Psoas muscle (tissue), 8 donors: ENCODE data around the gene LOXHD1. TPM values are rescaled to one million over a fixed set of nuclear protein-coding genes. Genes with fewer than 3 reads are reported as not detected.

Experiments
- ATAC-seq, 4 donors: fragments of 200-7000 bp; cut with Tn5 transposase; one replicate each; pipeline ENCODE4 v1.9.1; 2020; ENCODE audit warnings: moderate library complexity in 3 of 4, mild to moderate bottlenecking in 2 of 4
- DNase-seq, 2 donors: peaks; one replicate each; pipeline ENCODE4 v3.0.0-alpha.2; 2020
- H3K27ac ChIP-seq: fragments of 200-600 bp; one replicate; pipeline ENCODE4 v1.8.0; 2022
- H3K27me3 ChIP-seq, 3 donors: fragments of 200-600 bp in 1 of 3; one replicate each; pipeline versions ENCODE4 v1.6.1 to v1.8.0; 2013 to 2022; ENCODE audit warnings: low read length in 2 of 3, mild to moderate bottlenecking in 2 of 3, moderate library complexity in 1 of 3; ENCODE audit not compliant: insufficient read depth in 3 of 3
- H3K36me3 ChIP-seq, 2 donors: fragments of 200-600 bp in 1 of 2; one replicate each; pipeline versions ENCODE4 v1.6.1 to v1.8.0; 2013 to 2022; ENCODE audit warnings: low read depth in 1 of 2, mild to moderate bottlenecking in 1 of 2, moderate library complexity in 1 of 2; ENCODE audit not compliant: insufficient read depth in 1 of 2
- H3K4me1 ChIP-seq: fragments of 200-600 bp; one replicate; pipeline ENCODE4 v1.8.0; 2022
- H3K4me3 ChIP-seq: fragments of 200-600 bp; one replicate; pipeline ENCODE4 v1.8.0; 2022; ENCODE audit warnings: mild to moderate bottlenecking
- H3K9me3 ChIP-seq: fragments of 200-600 bp; one replicate; pipeline ENCODE4 v1.8.0; 2022
- CTCF ChIP-seq: fragments of 200-600 bp; IDR thresholded peaks from one replicate; pipeline ENCODE4 v1.8.0; 2022; ENCODE audit warnings: antibody characterized with exemption
- WGBS, 3 donors: extraction: QIAGEN DNeasy Blood & Tissue Kit; methylation state at CpG; one replicate each; pipeline versions ENCODE4 v1.1.6 to v1.1.7; 2013; 5-methylcytosine and 5-hydroxymethylcytosine counted together
- intact Hi-C, 2 donors: fragments of 100-400 bp; cut with DNase I; formaldehyde crosslinking; loops; one replicate each; pipeline versions ENCODE4 v1.11.0 to v1.14.2; 2022
- polyA plus RNA-seq, 3 donors: library from polyadenylated mRNA; stranded (reverse); fragments of 200-250 nt; gene quantifications; one replicate each; pipeline ENCODE4 v1.2.3, GENCODE V29; 2013
- total RNA-seq, 4 donors: library from RNA; stranded (reverse); fragmentation: NEBNext Ultra II Directional in 2 of 4; extraction: Animal tissue kit (Norgen Biotek cat#: 25700) in 2 of 4; gene quantifications; one replicate each; pipeline versions ENCODE4 v1.2.1 to v1.2.4, GENCODE V29; 2021 to 2023
- donor health status: healthy with polysubstance abuse.
- donor health status: DM: no; HTN: no; CAD: no; lungs with moderate emphysema.
- donor health status: Bipolar disorder and iron deficiency.
- donor health status: healthy.
- donor health status: DM: yes; HTN: yes; CAD: no.
- donor health status: DM: no; HTN: no; CAD: no.
- donor health status: DM: no; HTN: no; CAD: no.
- donor health status: DM: yes; HTN: yes; CAD: no.

The LOXHD1 gene
- total and polyA plus RNA-seq, 7 donors = 0.06 to 0.34 (median 0.12) TPM; not detected in 1

DNA sequence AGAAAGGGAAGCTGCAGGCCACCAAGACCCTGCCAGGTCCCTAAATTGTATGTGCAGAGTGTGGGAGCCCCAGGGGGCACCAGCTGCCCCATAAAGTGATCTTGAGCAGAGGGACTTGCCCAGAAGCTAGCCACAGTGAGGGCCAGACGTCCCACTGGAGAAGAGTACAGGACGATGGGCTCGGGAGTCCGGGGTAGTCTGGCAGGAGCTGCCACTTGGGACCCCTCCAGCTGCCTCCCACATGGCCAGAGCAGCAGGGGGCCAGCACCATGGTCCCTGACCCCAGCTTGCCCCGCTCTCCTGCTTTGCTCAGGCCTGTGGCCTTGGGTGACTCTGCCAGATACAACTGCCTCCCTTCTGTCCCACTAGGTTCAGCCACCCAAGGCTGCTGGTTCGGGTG is 11.7 kb upstream of the LOXHD1 start:
- no peak for DNase-seq
- H3K9me3 ChIP-seq = no peaks in the 10 kb centered on the region
- H3K4me3 ChIP-seq = no peak overlapping the region
- H3K27ac ChIP-seq = peak overlapping the region; percentile 25
- no peak for TF ChIP-seq CTCF
- peak in 2 of 4 donors; percentile 11 to 19 for ATAC-seq
- 63 to 82% (median 76%) methylated on average over 4 to 6 of the region's 6 CpGs for WGBS, 3 donors
- peaks cover 6% of the 10 kb centered on the region for H3K4me1 ChIP-seq
- no peaks in the 10 kb centered on the region for H3K27me3 ChIP-seq
- intact Hi-C loops = no loop called here
- H3K36me3 ChIP-seq = no peaks in the 10 kb centered on the region

DNA sequence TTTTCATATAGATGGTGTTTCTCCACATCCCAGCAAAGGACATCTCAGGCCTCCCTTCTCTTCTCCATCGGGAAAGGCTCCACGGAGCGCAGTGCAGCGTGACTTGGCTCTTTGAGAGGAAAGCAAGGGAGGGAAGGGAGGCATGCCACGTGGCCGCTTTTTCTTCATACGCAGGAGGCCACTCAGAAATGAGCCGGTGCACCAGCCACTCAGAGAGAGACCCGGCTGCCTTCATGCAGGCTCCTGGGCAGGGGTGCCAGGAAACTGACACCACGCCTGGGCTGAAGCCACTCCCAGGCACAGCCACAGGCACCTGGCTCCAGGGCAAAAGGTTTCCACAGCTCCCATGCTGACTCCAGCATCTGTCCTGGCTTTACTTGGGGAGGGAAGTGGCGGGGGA is 11.1 kb upstream of the LOXHD1 start:
- peak; percentile 88 to 95 (median 94) for ATAC-seq
- Histone ChIP-seq H3K36me3 (no peaks in the 10 kb centered on the region), H3K4me3 (no peak overlapping the region), H3K27ac (peak overlapping the region; percentile 25), H3K9me3 (no peaks in the 10 kb centered on the region), H3K4me1 (peaks cover 6% of the 10 kb centered on the region), H3K27me3 (no peaks in the 10 kb centered on the region)
- intact Hi-C loops = no loop called here
- DNase-seq = peak; percentile 27 to 75
- WGBS, 3 donors = 26 to 32% (median 28%) methylated on average over 8 to 11 of the region's 11 CpGs
- TF ChIP-seq CTCF = no peak

GRCh38 chr18:46663539-46663938 is 6.5 kb upstream of the LOXHD1 start:
- WGBS, 3 donors = 88 to 98% (median 96%) methylated on average over 1 of the region's 1 CpG
- H3K27me3 ChIP-seq = no peaks in the 10 kb centered on the region
- no peaks in the 10 kb centered on the region for H3K9me3 ChIP-seq
- DNase-seq = no peak
- H3K27ac ChIP-seq = no peak overlapping the region
- no peak for ATAC-seq
- H3K4me3 ChIP-seq = no peak overlapping the region
- H3K4me1 ChIP-seq = peaks cover 1% of the 10 kb centered on the region
- intact Hi-C loops = no loop called here
- no peak for TF ChIP-seq CTCF
- H3K36me3 ChIP-seq = no peaks in the 10 kb centered on the region

DNA sequence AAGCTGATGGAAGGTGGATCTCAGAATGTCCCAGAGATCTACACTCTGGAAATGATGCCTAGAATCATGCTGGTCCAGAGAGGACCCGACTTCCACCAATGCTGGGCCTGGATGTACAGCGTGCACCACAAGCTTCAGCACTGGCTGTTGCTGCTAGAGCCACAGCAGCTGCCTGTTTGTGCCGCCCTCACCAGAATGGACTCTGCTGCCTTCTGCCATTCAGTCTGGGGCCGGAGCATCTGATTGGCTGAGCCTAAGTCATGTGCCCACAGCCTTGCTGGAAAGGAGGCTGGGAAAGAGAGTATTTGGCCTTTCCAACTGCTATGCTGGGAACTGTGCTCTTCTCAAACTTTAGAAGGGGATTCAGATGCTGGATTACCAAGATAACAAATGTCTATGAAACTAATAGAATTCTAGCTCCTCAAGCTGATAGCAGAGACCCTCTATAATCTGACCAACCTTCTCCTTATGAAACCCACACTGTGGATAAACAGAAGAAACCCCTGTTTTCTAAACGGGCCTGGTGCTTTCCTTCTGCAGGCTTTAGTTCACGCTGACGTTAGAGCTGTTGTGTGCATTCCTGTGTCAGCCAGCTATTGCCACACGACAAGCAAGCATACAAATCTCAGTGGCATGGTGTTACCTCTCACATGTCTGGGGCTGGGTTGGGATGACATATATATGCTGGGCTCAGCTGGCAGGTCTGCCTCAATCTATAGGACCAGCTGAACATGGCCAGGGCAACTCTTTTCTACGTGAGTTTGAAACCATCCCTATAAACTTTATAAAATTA is 4.1 kb upstream of the LOXHD1 start:
- Histone ChIP-seq H3K4me1 (no peaks in the 10 kb centered on the region), H3K9me3 (no peaks in the 10 kb centered on the region), H3K4me3 (no peak overlapping the region), H3K27me3 (no peaks in the 10 kb centered on the region), H3K36me3 (no peaks in the 10 kb centered on the region), H3K27ac (no peak overlapping the region)
- intact Hi-C loops = no loop called here
- DNase-seq (no peak), ATAC-seq (peak; percentile 59 to 84 (median 80))
- WGBS, 3 donors = 39 to 58% (median 51%) methylated on average over 9 of the region's 9 CpGs
- TF ChIP-seq CTCF = no peak
